Kidney epithelial cell (primary cell): ENCODE results near the gene HTR2B. TPM values are rescaled to one million over a fixed set of nuclear protein-coding genes. Genes with fewer than 3 reads are reported as not detected.
"Not testable (repeated sequence)": the region's sequence is repeated elsewhere in the genome, so short reads cannot be mapped to it uniquely, and the experiment has no call there.

Source experiments
- DNase-seq: peaks from one replicate; pipeline ENCODE4 v3.0.0-alpha.2; 2010; ENCODE audit warnings: low read depth
- H3K27me3 ChIP-seq: 2 replicates; pipeline ENCODE4 v1.6.0; 2011; ENCODE audit warnings: low read length; ENCODE audit not compliant: control insufficient read depth, insufficient read depth
- H3K36me3 ChIP-seq: 2 replicates; pipeline ENCODE4 v1.5.1; 2011; ENCODE audit warnings: low read length; ENCODE audit not compliant: control insufficient read depth, insufficient read depth
- H3K4me3 ChIP-seq: 2 replicates; pipeline ENCODE4 v1.5.1; 2011; ENCODE audit warnings: low read depth, mild to moderate bottlenecking, control low read depth, low read length
- total RNA-seq: library from RNA; depleted of rRNA; stranded (reverse); fragments of >200 nt; gene quantifications from 2 replicates; pipeline ENCODE4 v1.2.3, GENCODE V29; 2015
- TF ChIP-seq, protein P1 (sequence below): IDR thresholded peaks from 2 replicates; pipeline ENCODE4 v1.5.1; 2011; ENCODE audit warnings: mild to moderate bottlenecking, moderate library complexity, low read length, control low read depth, inconsistent platforms; ENCODE audit not compliant: insufficient read depth, poor library complexity, severe bottlenecking

HTR2B gene
- total RNA-seq, 1 donor from 2014 or later: 0.29 TPM

DNA sequence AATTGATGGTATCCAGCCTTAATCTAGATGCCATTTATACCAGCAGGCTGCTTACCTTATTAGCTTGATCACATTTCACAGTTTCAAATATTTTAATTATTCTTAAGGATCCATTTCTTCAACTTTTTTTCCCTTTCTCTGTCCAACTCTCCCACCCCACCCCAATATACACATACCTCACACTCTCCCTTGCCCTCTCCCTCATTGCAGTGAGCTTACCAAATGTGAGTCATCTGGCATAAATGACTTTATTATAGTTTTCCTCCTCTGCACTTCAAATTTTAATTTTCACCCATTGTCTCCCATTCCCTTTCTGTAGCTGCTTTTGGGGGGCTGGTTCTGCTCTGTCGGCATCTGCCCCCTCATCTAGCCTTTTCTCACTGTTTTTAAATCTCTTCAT lies 12.9 kb downstream of the HTR2B start:
- no peak for DNase-seq
- Histone ChIP-seq H3K27me3 (no peaks in the 10 kb centered on the region), H3K4me3 (no peak overlapping the region), H3K36me3 (peaks cover 1% of the 10 kb centered on the region)
- TF ChIP-seq, protein P1, sequence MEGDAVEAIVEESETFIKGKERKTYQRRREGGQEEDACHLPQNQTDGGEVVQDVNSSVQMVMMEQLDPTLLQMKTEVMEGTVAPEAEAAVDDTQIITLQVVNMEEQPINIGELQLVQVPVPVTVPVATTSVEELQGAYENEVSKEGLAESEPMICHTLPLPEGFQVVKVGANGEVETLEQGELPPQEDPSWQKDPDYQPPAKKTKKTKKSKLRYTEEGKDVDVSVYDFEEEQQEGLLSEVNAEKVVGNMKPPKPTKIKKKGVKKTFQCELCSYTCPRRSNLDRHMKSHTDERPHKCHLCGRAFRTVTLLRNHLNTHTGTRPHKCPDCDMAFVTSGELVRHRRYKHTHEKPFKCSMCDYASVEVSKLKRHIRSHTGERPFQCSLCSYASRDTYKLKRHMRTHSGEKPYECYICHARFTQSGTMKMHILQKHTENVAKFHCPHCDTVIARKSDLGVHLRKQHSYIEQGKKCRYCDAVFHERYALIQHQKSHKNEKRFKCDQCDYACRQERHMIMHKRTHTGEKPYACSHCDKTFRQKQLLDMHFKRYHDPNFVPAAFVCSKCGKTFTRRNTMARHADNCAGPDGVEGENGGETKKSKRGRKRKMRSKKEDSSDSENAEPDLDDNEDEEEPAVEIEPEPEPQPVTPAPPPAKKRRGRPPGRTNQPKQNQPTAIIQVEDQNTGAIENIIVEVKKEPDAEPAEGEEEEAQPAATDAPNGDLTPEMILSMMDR: no peak

DNA sequence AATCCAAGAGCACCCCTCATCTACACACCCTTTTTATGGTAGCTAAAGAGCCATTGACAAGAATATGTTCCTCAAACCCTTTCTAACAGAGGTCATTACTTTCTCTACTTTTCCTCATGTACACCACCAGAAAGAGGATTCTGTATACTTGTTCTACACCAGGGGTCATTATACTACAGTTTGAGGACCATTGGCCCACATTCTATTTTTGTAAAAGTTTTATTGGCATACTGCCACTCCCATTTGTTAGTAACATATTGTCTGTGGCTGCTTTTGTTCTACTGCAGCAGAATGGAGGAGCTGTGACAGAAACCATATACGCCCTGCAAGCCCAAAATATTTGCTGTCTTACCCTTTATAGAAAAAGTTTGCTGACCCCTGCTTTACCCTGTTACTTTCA lies 14.3 kb downstream of the HTR2B start:
- H3K27me3 ChIP-seq: no peaks in the 10 kb centered on the region
- no peak for DNase-seq
- TF ChIP-seq, protein P1: no peak
- peaks cover 1% of the 10 kb centered on the region for H3K36me3 ChIP-seq
- H3K4me3 ChIP-seq: no peak overlapping the region

DNA sequence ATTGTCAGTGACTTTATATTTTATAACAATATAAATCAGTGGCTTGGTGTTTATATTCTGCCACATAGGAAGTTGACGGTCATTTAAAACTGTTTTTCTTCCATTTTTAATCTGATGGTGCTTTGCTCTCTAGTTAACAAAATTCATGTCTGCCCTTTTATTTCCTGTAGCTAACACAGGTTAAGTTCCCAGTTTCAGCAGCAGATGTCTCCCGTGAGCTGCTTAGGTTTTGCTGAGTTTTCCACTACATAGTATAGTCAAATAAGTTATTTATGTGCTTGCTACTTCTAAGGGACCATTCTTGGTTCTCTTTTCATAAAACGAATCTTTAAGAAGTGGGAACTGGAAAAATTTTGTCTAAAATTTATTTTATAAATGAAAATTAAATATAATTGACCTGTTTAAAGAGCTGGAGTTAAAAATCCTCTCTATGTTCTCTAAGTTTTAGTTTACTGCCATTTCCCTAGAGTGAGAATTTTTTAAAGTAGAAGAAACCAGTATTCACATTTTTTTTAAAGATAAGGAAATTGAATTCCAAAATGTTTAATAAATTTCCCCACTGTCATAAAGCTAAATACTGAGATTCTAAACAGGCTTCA lies 20.6 kb downstream of the HTR2B start:
- TF ChIP-seq, protein P1: peak; percentile 86
- peaks cover 2% of the 10 kb centered on the region for H3K36me3 ChIP-seq
- no peaks in the 10 kb centered on the region for H3K27me3 ChIP-seq
- DNase-seq: peak; percentile 38
- no peak overlapping the region for H3K4me3 ChIP-seq

DNA sequence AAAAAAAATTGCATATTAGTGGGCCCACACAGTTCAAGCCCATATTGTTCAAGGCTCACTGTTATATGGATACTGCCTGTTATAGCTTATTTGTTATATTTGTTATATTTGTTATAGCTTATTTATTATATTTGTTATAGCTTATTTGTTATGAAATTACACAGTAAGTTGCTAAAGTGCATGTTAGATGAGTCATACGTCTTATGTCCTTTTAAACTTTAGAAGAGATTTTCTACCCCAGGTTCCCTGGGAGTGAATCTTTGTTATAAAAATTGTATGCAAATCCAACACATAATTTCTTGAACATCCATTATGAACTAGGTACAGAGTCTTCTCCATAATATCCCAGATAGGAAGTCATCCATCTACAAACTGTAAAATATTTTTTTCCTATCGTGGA lies 22.1 kb downstream of the HTR2B start:
- no peak for DNase-seq
- TF ChIP-seq, protein P1: no peak
- Histone ChIP-seq H3K36me3 (peaks cover 2% of the 10 kb centered on the region), H3K4me3 (no peak overlapping the region), H3K27me3 (no peaks in the 10 kb centered on the region)

DNA sequence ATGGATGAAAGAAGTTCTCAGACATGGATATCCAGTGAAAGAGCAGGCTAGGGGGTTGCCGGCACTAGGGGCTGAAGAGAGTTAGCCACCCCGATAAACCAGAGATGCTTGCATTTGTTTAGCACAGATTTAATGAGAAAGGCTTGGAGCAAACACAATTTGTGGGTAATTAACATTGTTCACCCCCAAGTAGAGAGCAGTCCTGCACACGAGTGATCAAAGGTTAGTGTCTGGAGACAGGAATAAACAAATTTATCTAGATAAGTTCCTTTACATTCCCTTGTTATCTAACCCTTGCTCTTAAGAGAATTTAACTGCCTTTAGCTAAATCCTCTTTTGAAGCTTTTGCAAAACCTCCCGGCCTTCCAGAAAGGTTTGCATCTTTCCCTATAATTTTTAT lies 23.9 kb downstream of the HTR2B start:
- no peak for DNase-seq
- Histone ChIP-seq H3K4me3 (no peak overlapping the region), H3K27me3 (no peaks in the 10 kb centered on the region), H3K36me3 (peaks cover 2% of the 10 kb centered on the region)
- TF ChIP-seq, protein P1: no peak

DNA sequence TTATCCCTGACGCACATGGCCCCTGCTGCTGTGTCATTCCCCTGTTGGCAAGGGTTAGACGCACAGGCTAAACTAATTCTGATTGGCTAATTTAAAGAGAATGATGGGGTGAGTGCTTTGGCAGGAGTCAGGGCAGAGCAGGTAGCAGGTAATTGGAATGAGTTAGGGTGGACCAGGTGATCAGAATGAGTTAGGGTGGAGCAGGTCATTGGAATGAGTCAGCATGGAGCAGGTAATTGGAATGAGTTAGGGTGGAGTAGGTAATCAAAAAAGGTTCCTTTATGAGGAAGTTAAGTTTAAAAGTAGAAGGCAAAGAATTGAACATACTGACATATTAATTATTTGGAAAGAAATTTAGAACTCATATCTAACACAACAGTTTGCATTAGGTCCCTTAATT lies 24.5 kb downstream of the HTR2B start:
- not testable (repeated sequence) for DNase-seq, H3K27me3 ChIP-seq, H3K4me3 ChIP-seq, H3K36me3 ChIP-seq
